Calu3 (cell line): ENCODE results near the gene OGFOD3. TPM values are rescaled to one million over a fixed set of nuclear protein-coding genes. Genes with fewer than 3 reads are reported as not detected.

Source experiments
- BruUV-seq: library from RNA; stranded (reverse); fragments of 400-500 nt; replicated peaks from 2 replicates; lab custom pipeline; 2021; lab: Mats Ljungman, UMichigan
- CTCF ChIA-PET: fragments of 300-600 bp; sonication (Branson Sonifier 250); formaldehyde crosslinking; loops from one replicate; lab custom pipeline; 2022; ENCODE audit warnings: antibody characterized with exemption; lab: Charles Lee
- DNase-seq: peaks from one replicate; pipeline ENCODE4 v3.0.0; 2022
- H3K27ac Mint-ChIP-seq: one replicate; pipeline ENCODE4 v1.8.0; 2022; ENCODE audit warnings: mixed read lengths; ENCODE audit not compliant: unreplicated experiment
- H3K27me3 Mint-ChIP-seq: one replicate; pipeline ENCODE4 v1.8.0; 2022; ENCODE audit warnings: mixed read lengths; ENCODE audit not compliant: unreplicated experiment
- H3K36me3 Mint-ChIP-seq: one replicate; pipeline ENCODE4 v1.8.0; 2022; ENCODE audit warnings: mild to moderate bottlenecking, moderate library complexity, mixed read lengths; ENCODE audit not compliant: insufficient read depth, unreplicated experiment
- H3K4me1 Mint-ChIP-seq: one replicate; pipeline ENCODE4 v1.8.0; 2022; ENCODE audit warnings: mild to moderate bottlenecking, low read depth, mixed read lengths; ENCODE audit not compliant: unreplicated experiment
- H3K4me3 Mint-ChIP-seq: one replicate; pipeline ENCODE4 v1.8.0; 2022; ENCODE audit warnings: mild to moderate bottlenecking, low read depth, moderate library complexity, mixed read lengths; ENCODE audit not compliant: unreplicated experiment
- H3K9me3 Mint-ChIP-seq: one replicate; pipeline ENCODE4 v1.8.0; 2022; ENCODE audit warnings: low read depth, mixed read lengths; ENCODE audit not compliant: unreplicated experiment
- intact Hi-C: fragments of 100-400 bp; cut with micrococcal nuclease; formaldehyde crosslinking; loops from one replicate; pipeline ENCODE4 v1.10.0; 2022; ENCODE audit not compliant: unreplicated experiment
- total RNA-seq: library from RNA; stranded (reverse); gene quantifications from 2 replicates; pipeline ENCODE4 v1.2.3, GENCODE V29; 2022
- TF ChIP-seq, protein P1 (sequence below): fragments of 200-600 bp; IDR thresholded peaks from one replicate; pipeline ENCODE4 v1.8.0; 2022; ENCODE audit warnings: antibody characterized with exemption; ENCODE audit not compliant: unreplicated experiment

Gene OGFOD3
- total RNA-seq, 1 experiment from 2014 or later = 29.0 TPM

GRCh38 chr17:82389379-82389778 is 29.0 kb downstream of the OGFOD3 start:
- intact Hi-C loops = no loop called here
- TF ChIP-seq, protein P1, sequence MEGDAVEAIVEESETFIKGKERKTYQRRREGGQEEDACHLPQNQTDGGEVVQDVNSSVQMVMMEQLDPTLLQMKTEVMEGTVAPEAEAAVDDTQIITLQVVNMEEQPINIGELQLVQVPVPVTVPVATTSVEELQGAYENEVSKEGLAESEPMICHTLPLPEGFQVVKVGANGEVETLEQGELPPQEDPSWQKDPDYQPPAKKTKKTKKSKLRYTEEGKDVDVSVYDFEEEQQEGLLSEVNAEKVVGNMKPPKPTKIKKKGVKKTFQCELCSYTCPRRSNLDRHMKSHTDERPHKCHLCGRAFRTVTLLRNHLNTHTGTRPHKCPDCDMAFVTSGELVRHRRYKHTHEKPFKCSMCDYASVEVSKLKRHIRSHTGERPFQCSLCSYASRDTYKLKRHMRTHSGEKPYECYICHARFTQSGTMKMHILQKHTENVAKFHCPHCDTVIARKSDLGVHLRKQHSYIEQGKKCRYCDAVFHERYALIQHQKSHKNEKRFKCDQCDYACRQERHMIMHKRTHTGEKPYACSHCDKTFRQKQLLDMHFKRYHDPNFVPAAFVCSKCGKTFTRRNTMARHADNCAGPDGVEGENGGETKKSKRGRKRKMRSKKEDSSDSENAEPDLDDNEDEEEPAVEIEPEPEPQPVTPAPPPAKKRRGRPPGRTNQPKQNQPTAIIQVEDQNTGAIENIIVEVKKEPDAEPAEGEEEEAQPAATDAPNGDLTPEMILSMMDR = no peak
- Mint-ChIP-seq H3K9me3 (no peaks in the 10 kb centered on the region), H3K27me3 (peaks cover 32% of the 10 kb centered on the region), H3K4me3 (no peak overlapping the region), H3K27ac (no peak overlapping the region), H3K4me1 (peaks cover 11% of the 10 kb centered on the region), H3K36me3 (peaks cover 9% of the 10 kb centered on the region)
- no TSS peak for BruUV-seq
- no peak for DNase-seq
- CTCF ChIA-PET = no interaction called here

DNA sequence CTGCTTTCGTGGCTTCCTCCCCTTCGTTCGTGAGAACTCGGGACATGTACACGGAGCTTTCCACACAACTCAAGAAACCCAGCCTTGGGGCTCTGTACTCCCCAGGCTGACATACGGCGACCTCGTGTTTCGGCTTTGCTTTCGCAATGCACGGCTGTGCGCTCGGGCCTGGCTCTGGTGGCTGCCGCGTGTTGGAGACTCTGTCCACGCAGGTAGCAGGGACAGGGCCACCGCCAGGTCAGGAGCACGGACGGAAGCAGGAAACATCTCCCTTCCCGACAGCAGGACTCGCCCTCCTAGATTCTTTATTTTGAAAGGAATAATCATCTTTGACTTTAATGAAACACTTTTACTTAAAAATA is 29.5 kb downstream of the OGFOD3 start:
- no peak for DNase-seq
- CTCF ChIA-PET = no interaction called here
- H3K4me3 Mint-ChIP-seq = no peak overlapping the region
- H3K27ac Mint-ChIP-seq = no peak overlapping the region
- intact Hi-C loops = no loop called here
- H3K9me3 Mint-ChIP-seq = no peaks in the 10 kb centered on the region
- H3K36me3 Mint-ChIP-seq = peaks cover 9% of the 10 kb centered on the region
- no TSS peak for BruUV-seq
- TF ChIP-seq, protein P1 = no peak
- peaks cover 32% of the 10 kb centered on the region for H3K27me3 Mint-ChIP-seq
- H3K4me1 Mint-ChIP-seq = peaks cover 11% of the 10 kb centered on the region

GRCh38 chr17:82388223-82388921 is 30.0 kb downstream of the OGFOD3 start:
- H3K9me3 Mint-ChIP-seq = no peaks in the 10 kb centered on the region
- CTCF ChIA-PET = no interaction called here
- no peak overlapping the region for H3K4me3 Mint-ChIP-seq
- H3K36me3 Mint-ChIP-seq = peaks cover 9% of the 10 kb centered on the region
- peak; percentile 70 for DNase-seq
- no TSS peak for BruUV-seq
- peaks cover 32% of the 10 kb centered on the region for H3K27me3 Mint-ChIP-seq
- intact Hi-C loops = no loop called here
- TF ChIP-seq, protein P1 = no peak
- peaks cover 11% of the 10 kb centered on the region for H3K4me1 Mint-ChIP-seq
- H3K27ac Mint-ChIP-seq = no peak overlapping the region

- no peaks in the 10 kb centered on the region for H3K9me3 Mint-ChIP-seq
- intact Hi-C loops = no loop called here
- peaks cover 11% of the 10 kb centered on the region for H3K4me1 Mint-ChIP-seq
- TF ChIP-seq, protein P1 = no peak
- peak overlapping the region; percentile 7 for H3K27ac Mint-ChIP-seq
- CTCF ChIA-PET = no interaction called here
- H3K27me3 Mint-ChIP-seq = peaks cover 32% of the 10 kb centered on the region
- BruUV-seq = no TSS peak
- DNase-seq = no peak
- H3K4me3 Mint-ChIP-seq = no peak overlapping the region
- peaks cover 9% of the 10 kb centered on the region for H3K36me3 Mint-ChIP-seq
These were observed 30.7 kb downstream of the OGFOD3 start for GRCh38 chr17:82387705-82388106.
